ENCODE measurements around the gene HDAC10. TPM values are rescaled to one million over a fixed set of nuclear protein-coding genes. Genes with fewer than 3 reads are reported as not detected.

HDAC10 gene
- total RNA-seq, 2 donors from 2014 or later, result 55.2 to 60.0 TPM

- TF ChIP-seq CTCF (IDR thresholded peaks at IDR 0.05), result no peak
- no peaks in the 10 kb centered on the region for H3K9me3 ChIP-seq
- no peaks in the 10 kb centered on the region for H3K36me3 ChIP-seq
- DNase-seq (ENCODE audit: low spot score) (no peak), ATAC-seq (ENCODE audit: insufficient number of reproducible peaks, low FRiP score, low read depth) (no peak)
- peaks cover 11 to 14% of the 10 kb centered on the region in 2 donors for H3K4me1 ChIP-seq (ENCODE audit: control insufficient read depth in 1 of 2, low read depth in 2 of 2)
- peaks cover 7% of the 10 kb centered on the region for H3K27me3 ChIP-seq (replicated peaks; ENCODE audit: insufficient read depth)
- no peak overlapping the region for H3K27ac ChIP-seq
- peak overlapping the region; percentile 69 for H3K4me3 ChIP-seq
Measured at GRCh38 chr22:50260801-50261614, 9.9 kb upstream of the HDAC10 start.

- no peak for ATAC-seq (ENCODE audit: insufficient number of reproducible peaks, low FRiP score, low read depth)
- Histone ChIP-seq H3K27me3 (replicated peaks; ENCODE audit: insufficient read depth) (peaks cover 7% of the 10 kb centered on the region), H3K27ac (no peak overlapping the region), H3K4me3 (peak overlapping the region; percentile 69), H3K4me1 (ENCODE audit: control insufficient read depth in 1 of 2, low read depth in 2 of 2) (peaks cover 11 to 14% of the 10 kb centered on the region in 2 donors), H3K36me3 (no peaks in the 10 kb centered on the region), H3K9me3 (no peaks in the 10 kb centered on the region)
- no peak for DNase-seq (ENCODE audit: low spot score)
- TF ChIP-seq CTCF (IDR thresholded peaks at IDR 0.05), result no peak
Measured at GRCh38 chr22:50260434-50260800, 9.4 kb upstream of the HDAC10 start.

GRCh38 chr22:50259302-50259701, 8.2 kb upstream of the HDAC10 start:
- Histone ChIP-seq H3K36me3 (no peaks in the 10 kb centered on the region), H3K27ac (no peak overlapping the region), H3K4me1 (ENCODE audit: control insufficient read depth in 1 of 2, low read depth in 2 of 2) (peaks cover 11 to 14% of the 10 kb centered on the region in 2 donors), H3K9me3 (no peaks in the 10 kb centered on the region), H3K4me3 (no peak overlapping the region), H3K27me3 (replicated peaks; ENCODE audit: insufficient read depth) (peaks cover 7% of the 10 kb centered on the region)
- no peak for ATAC-seq (ENCODE audit: insufficient number of reproducible peaks, low FRiP score, low read depth)
- DNase-seq (ENCODE audit: low spot score), result no peak
- TF ChIP-seq CTCF (IDR thresholded peaks at IDR 0.05), result no peak

- no peaks in the 10 kb centered on the region for H3K9me3 ChIP-seq
- no peak overlapping the region for H3K4me3 ChIP-seq
- ATAC-seq (ENCODE audit: insufficient number of reproducible peaks, low FRiP score, low read depth) (no peak), DNase-seq (ENCODE audit: low spot score) (no peak)
- H3K27me3 ChIP-seq (replicated peaks; ENCODE audit: insufficient read depth), result peaks cover 7% of the 10 kb centered on the region
- no peak for TF ChIP-seq CTCF (IDR thresholded peaks at IDR 0.05)
- peaks cover 11 to 14% of the 10 kb centered on the region in 2 donors for H3K4me1 ChIP-seq (ENCODE audit: control insufficient read depth in 1 of 2, low read depth in 2 of 2)
- no peaks in the 10 kb centered on the region for H3K36me3 ChIP-seq
- H3K27ac ChIP-seq, result no peak overlapping the region
Measured at GRCh38 chr22:50258361-50259292, 7.6 kb upstream of the HDAC10 start.
